ENCODE data around the gene EDDM3A.

DNA sequence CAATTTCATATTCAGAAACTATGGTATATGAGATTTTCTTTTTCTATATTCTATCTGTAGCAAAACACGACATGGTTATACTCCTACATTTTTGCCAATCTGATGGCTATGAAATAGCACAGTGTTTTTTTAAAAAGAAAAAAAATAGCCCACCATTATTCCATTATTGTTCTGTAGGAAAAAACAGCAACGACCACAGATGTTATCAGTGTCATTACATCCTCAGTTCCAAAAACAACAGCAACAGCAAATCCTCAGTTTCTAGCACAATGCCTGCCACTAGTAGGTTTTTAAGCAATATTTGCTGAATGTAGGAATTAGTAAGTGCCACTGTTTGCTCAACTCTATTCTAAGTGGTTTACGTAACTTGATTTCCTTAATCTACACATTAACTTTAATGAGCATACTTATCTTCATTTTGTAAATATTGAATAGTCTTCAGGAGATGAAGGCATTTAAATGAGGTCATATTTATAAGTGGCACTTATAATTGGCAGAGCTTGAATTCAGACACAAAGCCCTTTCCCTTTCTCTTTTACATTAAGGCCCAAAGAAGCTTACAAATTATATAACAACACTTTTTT lies 43.6 kb downstream of the EDDM3A start:
- no peak for TF ChIP-seq ZNF394 (tag by site-specific recombination; IDR thresholded peaks at IDR 0.05; ENCODE audit: borderline replicate concordance)
- TF ChIP-seq ZNF521 (tag by site-specific recombination; IDR thresholded peaks at IDR 0.05): no peak
- TF ChIP-seq, protein P1, sequence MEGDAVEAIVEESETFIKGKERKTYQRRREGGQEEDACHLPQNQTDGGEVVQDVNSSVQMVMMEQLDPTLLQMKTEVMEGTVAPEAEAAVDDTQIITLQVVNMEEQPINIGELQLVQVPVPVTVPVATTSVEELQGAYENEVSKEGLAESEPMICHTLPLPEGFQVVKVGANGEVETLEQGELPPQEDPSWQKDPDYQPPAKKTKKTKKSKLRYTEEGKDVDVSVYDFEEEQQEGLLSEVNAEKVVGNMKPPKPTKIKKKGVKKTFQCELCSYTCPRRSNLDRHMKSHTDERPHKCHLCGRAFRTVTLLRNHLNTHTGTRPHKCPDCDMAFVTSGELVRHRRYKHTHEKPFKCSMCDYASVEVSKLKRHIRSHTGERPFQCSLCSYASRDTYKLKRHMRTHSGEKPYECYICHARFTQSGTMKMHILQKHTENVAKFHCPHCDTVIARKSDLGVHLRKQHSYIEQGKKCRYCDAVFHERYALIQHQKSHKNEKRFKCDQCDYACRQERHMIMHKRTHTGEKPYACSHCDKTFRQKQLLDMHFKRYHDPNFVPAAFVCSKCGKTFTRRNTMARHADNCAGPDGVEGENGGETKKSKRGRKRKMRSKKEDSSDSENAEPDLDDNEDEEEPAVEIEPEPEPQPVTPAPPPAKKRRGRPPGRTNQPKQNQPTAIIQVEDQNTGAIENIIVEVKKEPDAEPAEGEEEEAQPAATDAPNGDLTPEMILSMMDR (tag by site-specific recombination; IDR thresholded peaks at IDR 0.05): no peak
- TF ChIP-seq ZNF10 (tag by site-specific recombination; IDR thresholded peaks at IDR 0.05): peak; percentile 58; the same call in 1 of the 2 replicates
- TF ChIP-seq ZNF830 (tag by site-specific recombination; IDR thresholded peaks at IDR 0.05; ENCODE audit: low read depth): no peak
- TF ChIP-seq ZNF221 (tag by site-specific recombination; IDR thresholded peaks at IDR 0.05; ENCODE audit: borderline replicate concordance): no peak
- no peak for TF ChIP-seq ZNF274 (IDR thresholded peaks at IDR 0.05; ENCODE audit: low read length)
- TF ChIP-seq ZNF274 (tag by site-specific recombination; IDR thresholded peaks at IDR 0.05; ENCODE audit: borderline replicate concordance): no peak
- TF ChIP-seq ZBTB8A (tag by site-specific recombination; IDR thresholded peaks at IDR 0.05): no peak
- no peak for TF ChIP-seq PRDM10 (tag by site-specific recombination; IDR thresholded peaks at IDR 0.05)
- TF ChIP-seq BCL11A (tag by site-specific recombination; IDR thresholded peaks at IDR 0.05; ENCODE audit: low read depth): 0 out of 2 replicates have a peak, but pooled peaks have one; percentile 48
- TF ChIP-seq ZNF704 (tag by site-specific recombination; IDR thresholded peaks at IDR 0.05): no peak

All from HEK293 (cell line).